Stimulated activated CD4-positive, alpha-beta T cell treated with anti-CD3 and anti-CD28 coated beads, Interleukin-4, amount 100 ng/mL, for 48 hours (primary cell): ENCODE measurements around the gene MPEG1.

Experiments used
- DNase-seq, 2 donors: peaks; one replicate each; pipeline ENCODE4 v3.0.0-alpha.2; 2020; ENCODE audit warnings: low read depth in 2 of 2

MPEG1 gene

GRCh38 chr11:59212744-59213631, at the start of gene MPEG1:
TSS of gene MPEG1 (minus strand) at chr11:59212927. CDS start at chr11:59212865, 62 bp downstream.
- no peak for DNase-seq

- DNase-seq: no peak
Observed at GRCh38 chr11:59262177-59262818, 49.6 kb upstream of the MPEG1 start.

GRCh38 chr11:59261150-59261549, 48.4 kb upstream of the MPEG1 start:
- no peak for DNase-seq

- DNase-seq: no peak
Observed at GRCh38 chr11:59259867-59260475, 47.2 kb upstream of the MPEG1 start.

- DNase-seq: no peak
Observed at GRCh38 chr11:59259047-59259446, 46.3 kb upstream of the MPEG1 start.

GRCh38 chr11:59255281-59255680, 42.6 kb upstream of the MPEG1 start:
- no peak for DNase-seq

- no peak for DNase-seq
Observed at GRCh38 chr11:59254286-59254685, 41.6 kb upstream of the MPEG1 start.

GRCh38 chr11:59253001-59253400, 40.3 kb upstream of the MPEG1 start:
- no peak for DNase-seq

- DNase-seq: no peak
Observed at GRCh38 chr11:59249535-59249934, 36.8 kb upstream of the MPEG1 start.

- DNase-seq: no peak
Observed at GRCh38 chr11:59247531-59248227, 35.0 kb upstream of the MPEG1 start.

GRCh38 chr11:59243633-59244032, 30.9 kb upstream of the MPEG1 start:
- DNase-seq: no peak

GRCh38 chr11:59240322-59240721, 27.6 kb upstream of the MPEG1 start:
- no peak for DNase-seq

GRCh38 chr11:59226396-59226795, 13.7 kb upstream of the MPEG1 start:
- DNase-seq: no peak

GRCh38 chr11:59225017-59225416, 12.3 kb upstream of the MPEG1 start:
- DNase-seq: no peak

- DNase-seq: no peak
Observed at GRCh38 chr11:59224351-59224928, 11.7 kb upstream of the MPEG1 start.

GRCh38 chr11:59223611-59224010, 10.9 kb upstream of the MPEG1 start:
- DNase-seq: no peak

GRCh38 chr11:59223177-59223576, 10.4 kb upstream of the MPEG1 start:
- no peak for DNase-seq

GRCh38 chr11:59222464-59223060, 9.8 kb upstream of the MPEG1 start:
- DNase-seq: no peak

- no peak for DNase-seq
Observed at GRCh38 chr11:59221441-59221840, 8.7 kb upstream of the MPEG1 start.

- DNase-seq: no peak
Observed at GRCh38 chr11:59219836-59220235, 7.1 kb upstream of the MPEG1 start.

GRCh38 chr11:59218893-59219292, 6.2 kb upstream of the MPEG1 start:
- no peak for DNase-seq
